ENCODE data around the gene USH1C. TPM values are rescaled to one million over a fixed set of nuclear protein-coding genes. Genes with fewer than 3 reads are reported as not detected.

The USH1C gene
- total and polyA plus RNA-seq, 4 donors = 0.10 to 0.55 (median 0.13) TPM

DNA sequence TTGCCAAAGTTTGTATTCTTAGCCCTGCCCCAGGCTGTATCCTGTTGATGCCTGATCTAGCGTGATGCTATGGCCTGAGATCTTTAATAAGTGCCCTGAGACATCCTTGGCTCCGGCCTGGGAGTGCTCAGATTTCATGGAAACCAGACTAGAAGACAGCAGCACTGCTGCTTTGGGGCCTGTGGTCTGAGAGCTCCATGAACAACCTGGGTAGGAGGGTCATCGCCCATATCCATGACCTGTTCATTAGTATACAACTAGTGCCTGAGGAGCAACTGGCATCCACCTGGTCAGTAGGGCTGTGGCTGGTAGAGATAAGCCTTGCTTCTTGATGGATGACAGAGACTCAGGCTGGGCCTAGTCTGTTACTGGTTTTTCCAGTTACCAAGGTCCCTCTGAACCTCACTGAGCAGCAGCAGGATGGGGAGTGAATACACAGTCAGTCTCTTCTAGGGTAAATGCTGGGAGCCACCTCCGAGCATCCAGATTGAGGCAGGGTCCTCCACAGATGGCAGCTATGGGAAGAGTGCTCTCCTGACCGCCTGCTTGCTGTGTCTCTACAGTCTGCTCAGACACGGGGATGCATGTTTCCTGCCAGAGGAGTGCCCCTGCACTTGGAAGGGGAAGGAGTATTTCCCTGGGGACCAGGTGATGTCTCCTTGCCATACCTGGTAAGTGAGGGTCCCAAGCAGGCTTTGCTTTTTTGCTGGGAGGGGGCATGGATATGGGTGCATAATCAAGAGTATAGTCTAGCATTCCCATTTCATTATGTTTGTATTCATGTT lies 41.9 kb upstream of the USH1C start:
- WGBS, 2 donors = 78 to 80% methylated on average over 6 of the region's 6 CpGs
- H3K9me3 ChIP-seq (ENCODE audit: control insufficient read depth in 4 of 4, insufficient read depth in 3 of 4, low read length in 3 of 4) = no peaks in the 10 kb centered on the region
- peak in 1 of 3 donors; percentile 4 for DNase-seq

DNA sequence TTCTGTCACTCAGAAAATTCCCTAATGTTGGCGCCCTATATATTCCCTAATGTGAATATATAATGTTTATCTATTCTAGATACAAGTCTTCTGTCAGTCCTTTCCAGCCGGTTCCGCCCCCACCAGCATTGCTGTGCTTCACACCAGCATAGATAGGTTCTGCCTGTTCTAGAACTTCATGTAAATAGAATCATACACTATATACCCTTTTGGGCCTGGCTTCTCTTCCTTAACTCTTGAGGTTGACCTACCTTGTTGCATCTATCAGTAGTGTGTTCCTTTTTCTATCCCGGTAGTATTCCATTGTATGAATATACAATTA lies 37.5 kb upstream of the USH1C start:
- Histone ChIP-seq H3K4me1 (ENCODE audit: control insufficient read depth in 5 of 5, insufficient read depth in 5 of 5, low read length in 5 of 5) (no peaks in the 10 kb centered on the region), H3K36me3 (ENCODE audit: control insufficient read depth in 4 of 4, insufficient read depth in 4 of 4, low read length in 4 of 4) (no peaks in the 10 kb centered on the region), H3K9me3 (ENCODE audit: control insufficient read depth in 4 of 4, insufficient read depth in 3 of 4, low read length in 3 of 4) (no peaks in the 10 kb centered on the region), H3K4me3 (no peak overlapping the region), H3K27ac (ENCODE audit: low read depth in 1 of 2, low read length in 1 of 2) (no peak overlapping the region), H3K27me3 (ENCODE audit: control insufficient read depth in 3 of 3, insufficient read depth in 3 of 3, low read length in 2 of 3) (no peaks in the 10 kb centered on the region), H3K9ac (ENCODE audit: insufficient read depth in 1 of 2, low read length in 2 of 2) (no peak overlapping the region)
- ATAC-seq (ENCODE audit: insufficient read depth, low FRiP score) (no peak), DNase-seq (no peak)
- 95 to 97% methylated on average over 4 of the region's 4 CpGs for WGBS, 2 donors
- TF ChIP-seq, protein P1, sequence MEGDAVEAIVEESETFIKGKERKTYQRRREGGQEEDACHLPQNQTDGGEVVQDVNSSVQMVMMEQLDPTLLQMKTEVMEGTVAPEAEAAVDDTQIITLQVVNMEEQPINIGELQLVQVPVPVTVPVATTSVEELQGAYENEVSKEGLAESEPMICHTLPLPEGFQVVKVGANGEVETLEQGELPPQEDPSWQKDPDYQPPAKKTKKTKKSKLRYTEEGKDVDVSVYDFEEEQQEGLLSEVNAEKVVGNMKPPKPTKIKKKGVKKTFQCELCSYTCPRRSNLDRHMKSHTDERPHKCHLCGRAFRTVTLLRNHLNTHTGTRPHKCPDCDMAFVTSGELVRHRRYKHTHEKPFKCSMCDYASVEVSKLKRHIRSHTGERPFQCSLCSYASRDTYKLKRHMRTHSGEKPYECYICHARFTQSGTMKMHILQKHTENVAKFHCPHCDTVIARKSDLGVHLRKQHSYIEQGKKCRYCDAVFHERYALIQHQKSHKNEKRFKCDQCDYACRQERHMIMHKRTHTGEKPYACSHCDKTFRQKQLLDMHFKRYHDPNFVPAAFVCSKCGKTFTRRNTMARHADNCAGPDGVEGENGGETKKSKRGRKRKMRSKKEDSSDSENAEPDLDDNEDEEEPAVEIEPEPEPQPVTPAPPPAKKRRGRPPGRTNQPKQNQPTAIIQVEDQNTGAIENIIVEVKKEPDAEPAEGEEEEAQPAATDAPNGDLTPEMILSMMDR (IDR thresholded peaks at IDR 0.05; ENCODE audit: control extremely low read depth, extremely low read depth) = no peak

More for the DNA sequence above, 41.9 kb upstream of the USH1C start:
- ATAC-seq (ENCODE audit: insufficient read depth, low FRiP score) = no peak
- no peak overlapping the region for H3K4me3 ChIP-seq
- H3K27ac ChIP-seq (ENCODE audit: low read depth in 1 of 2, low read length in 1 of 2) = no peak overlapping the region
- no peaks in the 10 kb centered on the region for H3K36me3 ChIP-seq (ENCODE audit: control insufficient read depth in 4 of 4, insufficient read depth in 4 of 4, low read length in 4 of 4)
- H3K27me3 ChIP-seq (ENCODE audit: control insufficient read depth in 3 of 3, insufficient read depth in 3 of 3, low read length in 2 of 3) = peaks cover 0 to 2% (median 0%) of the 10 kb centered on the region in 3 donors
- no peak overlapping the region for H3K9ac ChIP-seq (ENCODE audit: insufficient read depth in 1 of 2, low read length in 2 of 2)
- no peaks in the 10 kb centered on the region for H3K4me1 ChIP-seq (ENCODE audit: control insufficient read depth in 5 of 5, insufficient read depth in 5 of 5, low read length in 5 of 5)
- TF ChIP-seq, protein P1 (IDR thresholded peaks at IDR 0.05; ENCODE audit: control extremely low read depth, extremely low read depth) = no peak

GRCh38 chr11:17581036-17581731 lies 37.0 kb upstream of the USH1C start:
- WGBS, 2 donors = 67 to 70% methylated on average over 6 of the region's 6 CpGs
- no peak for ATAC-seq (ENCODE audit: insufficient read depth, low FRiP score)
- H3K27me3 ChIP-seq (ENCODE audit: control insufficient read depth in 3 of 3, insufficient read depth in 3 of 3, low read length in 2 of 3) = no peaks in the 10 kb centered on the region
- peak in 1 of 3 donors; percentile 4 for DNase-seq
- TF ChIP-seq, protein P1 (IDR thresholded peaks at IDR 0.05; ENCODE audit: control extremely low read depth, extremely low read depth) = no peak
- no peaks in the 10 kb centered on the region for H3K9me3 ChIP-seq (ENCODE audit: control insufficient read depth in 4 of 4, insufficient read depth in 3 of 4, low read length in 3 of 4)
- H3K9ac ChIP-seq (ENCODE audit: insufficient read depth in 1 of 2, low read length in 2 of 2) = no peak overlapping the region
- no peaks in the 10 kb centered on the region for H3K36me3 ChIP-seq (ENCODE audit: control insufficient read depth in 4 of 4, insufficient read depth in 4 of 4, low read length in 4 of 4)
- H3K4me3 ChIP-seq = no peak overlapping the region
- H3K27ac ChIP-seq (ENCODE audit: low read depth in 1 of 2, low read length in 1 of 2) = no peak overlapping the region
- H3K4me1 ChIP-seq (ENCODE audit: control insufficient read depth in 5 of 5, insufficient read depth in 5 of 5, low read length in 5 of 5) = no peaks in the 10 kb centered on the region

Data from lung (tissue), 12 donors.